ENCODE measurements around the gene TXNDC16. TPM values are rescaled to one million over a fixed set of nuclear protein-coding genes. Genes with fewer than 3 reads are reported as not detected.

The TXNDC16 gene
- total RNA-seq, 4 donors from 2014 or later: 1.5 to 6.1 (median 4.3) TPM

DNA sequence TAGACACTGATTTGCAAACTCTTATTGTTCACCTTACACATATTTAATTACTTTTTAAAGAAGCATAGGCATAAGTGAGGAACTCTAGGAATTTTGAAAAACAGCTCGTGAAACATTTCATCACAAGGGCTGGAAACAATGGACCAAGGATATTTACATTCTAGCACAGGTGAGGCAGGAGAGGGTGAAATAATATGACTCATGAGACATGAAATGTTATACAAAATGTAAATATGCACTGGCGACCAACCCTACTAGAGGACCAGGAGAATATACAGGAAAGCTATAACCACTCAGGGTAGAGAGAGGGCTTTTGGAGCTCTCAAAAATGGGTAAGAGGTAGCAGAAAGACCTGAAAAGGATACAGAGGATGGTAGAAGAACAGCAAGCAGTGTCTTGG is 122.9 kb downstream of the TXNDC16 start:
- TF ChIP-seq, protein P1, sequence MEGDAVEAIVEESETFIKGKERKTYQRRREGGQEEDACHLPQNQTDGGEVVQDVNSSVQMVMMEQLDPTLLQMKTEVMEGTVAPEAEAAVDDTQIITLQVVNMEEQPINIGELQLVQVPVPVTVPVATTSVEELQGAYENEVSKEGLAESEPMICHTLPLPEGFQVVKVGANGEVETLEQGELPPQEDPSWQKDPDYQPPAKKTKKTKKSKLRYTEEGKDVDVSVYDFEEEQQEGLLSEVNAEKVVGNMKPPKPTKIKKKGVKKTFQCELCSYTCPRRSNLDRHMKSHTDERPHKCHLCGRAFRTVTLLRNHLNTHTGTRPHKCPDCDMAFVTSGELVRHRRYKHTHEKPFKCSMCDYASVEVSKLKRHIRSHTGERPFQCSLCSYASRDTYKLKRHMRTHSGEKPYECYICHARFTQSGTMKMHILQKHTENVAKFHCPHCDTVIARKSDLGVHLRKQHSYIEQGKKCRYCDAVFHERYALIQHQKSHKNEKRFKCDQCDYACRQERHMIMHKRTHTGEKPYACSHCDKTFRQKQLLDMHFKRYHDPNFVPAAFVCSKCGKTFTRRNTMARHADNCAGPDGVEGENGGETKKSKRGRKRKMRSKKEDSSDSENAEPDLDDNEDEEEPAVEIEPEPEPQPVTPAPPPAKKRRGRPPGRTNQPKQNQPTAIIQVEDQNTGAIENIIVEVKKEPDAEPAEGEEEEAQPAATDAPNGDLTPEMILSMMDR (IDR thresholded peaks at IDR 0.05): no peak
- TF ChIP-seq POLR2A (IDR thresholded peaks at IDR 0.05): no peak
- no peak for DNase-seq
- no peaks in the 10 kb centered on the region for H3K4me1 ChIP-seq
- no peak overlapping the region for H3K27ac ChIP-seq
- intact Hi-C loops (cut with DNase I): no loop called here
- no peaks in the 10 kb centered on the region for H3K9me3 ChIP-seq
- WGBS, 2 donors: 66 to 88% methylated on average over 2 of the region's 2 CpGs
- H3K4me3 ChIP-seq: no peak overlapping the region
- no peaks in the 10 kb centered on the region for H3K27me3 ChIP-seq
- H3K36me3 ChIP-seq: peaks cover 0 to 7% (median 0%) of the 10 kb centered on the region in 3 donors

DNA sequence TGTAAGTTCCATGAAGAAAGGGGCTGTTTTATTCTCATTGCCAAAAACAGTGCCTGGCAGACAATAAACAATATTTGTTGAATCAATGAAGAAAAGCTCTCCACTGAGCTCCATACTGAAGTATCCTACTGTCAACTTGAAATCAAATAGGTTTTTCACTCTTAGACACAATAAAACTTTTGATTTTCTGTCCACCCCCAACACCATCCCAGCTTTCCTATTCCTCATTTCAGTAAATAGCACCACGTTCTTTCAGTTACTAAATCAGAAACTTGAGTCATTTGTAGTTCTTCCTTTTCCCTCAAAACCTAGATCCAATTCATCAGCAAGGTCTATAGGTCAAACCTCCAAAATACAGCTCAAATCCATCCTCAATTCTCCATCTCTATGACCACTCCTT is 124.8 kb downstream of the TXNDC16 start:
- H3K4me1 ChIP-seq: no peaks in the 10 kb centered on the region
- 68% methylated on average over 1 of the region's 1 CpG for WGBS, 2 donors
- no peak for DNase-seq
- no peak for TF ChIP-seq POLR2A (IDR thresholded peaks at IDR 0.05)
- TF ChIP-seq, protein P1 (IDR thresholded peaks at IDR 0.05): no peak
- no peak overlapping the region for H3K27ac ChIP-seq
- intact Hi-C loops (cut with DNase I): no loop called here
- no peaks in the 10 kb centered on the region for H3K27me3 ChIP-seq
- no peaks in the 10 kb centered on the region for H3K9me3 ChIP-seq
- peaks cover 0 to 7% (median 0%) of the 10 kb centered on the region in 3 donors for H3K36me3 ChIP-seq
- no peak overlapping the region for H3K4me3 ChIP-seq

DNA sequence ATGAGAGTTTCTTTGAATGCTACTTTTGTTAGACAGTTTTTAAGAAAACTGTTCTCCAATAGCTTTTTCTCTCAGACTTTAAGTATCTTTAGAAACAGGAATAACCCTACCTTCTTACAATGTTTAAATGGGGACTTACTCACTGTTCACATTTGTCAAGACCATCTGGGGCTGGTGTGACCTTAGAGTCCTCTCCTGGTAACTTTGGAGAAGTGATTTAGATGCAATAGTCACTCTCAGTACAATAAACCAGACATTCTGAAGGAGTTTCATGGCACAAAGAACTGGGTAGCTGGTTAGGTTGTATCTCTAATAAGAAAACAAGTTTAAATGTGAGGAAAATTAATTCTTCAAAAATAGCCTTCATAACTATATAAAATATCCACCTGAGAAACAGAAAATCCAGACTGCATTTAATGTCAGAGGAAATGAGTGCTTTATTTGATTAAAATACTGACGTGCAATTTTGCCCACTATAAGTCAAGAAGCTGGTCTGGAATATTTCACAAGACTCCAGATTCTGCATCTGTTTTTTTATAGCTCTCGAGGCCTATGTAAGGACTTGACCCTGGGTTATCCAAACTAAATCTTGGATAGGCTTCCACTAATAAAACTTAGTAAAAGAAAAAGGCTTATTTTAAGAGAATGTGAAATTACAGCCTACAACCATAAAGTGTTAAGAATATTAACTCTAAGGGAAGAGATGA is 129.5 kb downstream of the TXNDC16 start:
- Histone ChIP-seq H3K4me3 (no peak overlapping the region), H3K27ac (no peak overlapping the region), H3K4me1 (no peaks in the 10 kb centered on the region), H3K36me3 (no peaks in the 10 kb centered on the region), H3K27me3 (no peaks in the 10 kb centered on the region), H3K9me3 (no peaks in the 10 kb centered on the region)
- no peak for DNase-seq
- intact Hi-C loops (cut with DNase I): no loop called here
- TF ChIP-seq POLR2A (IDR thresholded peaks at IDR 0.05): no peak
- TF ChIP-seq, protein P1 (IDR thresholded peaks at IDR 0.05): no peak
- WGBS, 2 donors: 72 to 73% methylated on average over 2 of the region's 2 CpGs

DNA sequence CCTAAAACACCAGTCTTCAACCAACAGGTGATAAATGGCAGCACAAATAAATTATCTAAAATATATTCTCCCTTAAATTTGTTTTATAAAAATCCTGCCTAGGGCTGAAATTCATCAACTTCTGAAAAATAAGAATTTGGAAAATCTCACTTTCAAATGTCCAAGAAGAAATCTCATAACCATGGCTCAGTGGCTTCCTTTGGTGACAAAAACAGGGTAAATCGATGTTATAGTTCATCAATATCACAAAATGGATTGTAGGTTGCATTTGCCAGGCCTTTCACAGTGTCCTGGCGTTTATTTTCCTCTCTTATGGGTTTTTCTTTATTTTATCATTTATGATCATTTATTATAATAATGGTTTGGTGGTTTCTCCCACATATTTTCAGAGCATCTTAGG is 135.2 kb downstream of the TXNDC16 start:
- H3K9me3 ChIP-seq: no peaks in the 10 kb centered on the region
- WGBS, 2 donors: 64 to 81% methylated on average over 2 of the region's 2 CpGs
- H3K27ac ChIP-seq: no peak overlapping the region
- H3K36me3 ChIP-seq: no peaks in the 10 kb centered on the region
- intact Hi-C loops (cut with DNase I): no loop called here
- no peak for DNase-seq
- no peaks in the 10 kb centered on the region for H3K4me1 ChIP-seq
- H3K4me3 ChIP-seq: no peak overlapping the region
- no peak for TF ChIP-seq POLR2A (IDR thresholded peaks at IDR 0.05)
- TF ChIP-seq, protein P1 (IDR thresholded peaks at IDR 0.05): no peak
- H3K27me3 ChIP-seq: no peaks in the 10 kb centered on the region

DNA sequence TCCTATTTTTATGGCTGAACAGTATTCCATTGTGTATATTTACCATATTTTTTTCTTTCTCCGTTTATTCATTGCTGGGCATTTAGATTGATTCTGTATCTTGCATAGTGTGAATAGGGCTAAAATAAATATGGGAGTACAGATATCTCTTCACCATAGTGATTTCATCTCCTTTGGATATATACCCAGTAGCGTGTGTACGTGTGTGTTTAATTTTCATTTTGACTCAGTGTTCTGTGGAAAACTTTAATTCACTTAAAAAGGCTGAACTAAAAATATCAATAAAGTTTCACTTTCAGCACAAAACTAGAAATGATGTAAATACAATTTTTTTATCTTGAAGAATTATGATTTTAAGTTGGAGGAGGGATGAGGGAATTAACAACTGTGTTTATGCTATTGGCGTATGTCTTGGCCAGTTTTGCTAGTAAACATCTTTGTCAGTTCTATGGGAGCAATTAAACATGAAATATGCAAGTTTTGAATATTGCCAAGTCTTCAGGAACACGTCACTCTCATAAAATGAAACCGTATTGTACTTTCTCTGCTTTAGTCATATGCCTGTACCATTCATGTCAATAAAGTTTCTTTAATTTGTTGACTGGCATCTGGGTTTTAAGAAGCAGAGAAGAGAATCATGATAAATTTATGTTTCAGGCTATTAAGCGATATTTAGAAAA is 138.4 kb downstream of the TXNDC16 start:
- no peaks in the 10 kb centered on the region for H3K9me3 ChIP-seq
- no peaks in the 10 kb centered on the region for H3K36me3 ChIP-seq
- H3K27ac ChIP-seq: no peak overlapping the region
- 64% methylated on average over 7 of the region's 7 CpGs for WGBS, 2 donors
- no peak overlapping the region for H3K4me3 ChIP-seq
- intact Hi-C loops (cut with DNase I): no loop called here
- no peak for TF ChIP-seq POLR2A (IDR thresholded peaks at IDR 0.05)
- TF ChIP-seq, protein P1 (IDR thresholded peaks at IDR 0.05): no peak
- no peaks in the 10 kb centered on the region for H3K4me1 ChIP-seq
- H3K27me3 ChIP-seq: no peaks in the 10 kb centered on the region
- DNase-seq: no peak
